Lung (tissue), 12 donors: Measurements from ENCODE around the gene DDB1. TPM values are rescaled to one million over a fixed set of nuclear protein-coding genes. Genes with fewer than 3 reads are reported as not detected.

Source experiments
- ATAC-seq: fragments of 200-7000 bp; cut with Tn5 transposase; one replicate; pipeline ENCODE4 v1.9.1; 2020; ENCODE audit warnings: moderate number of reproducible peaks; ENCODE audit not compliant: insufficient read depth, low FRiP score
- DNase-seq, 3 donors: peaks; one replicate each; pipeline ENCODE4 v3.0.0-alpha.2; 2013 to 2017
- H3K27ac ChIP-seq, 2 donors: one replicate each; pipeline ENCODE4 v1.5.1; 2013; ENCODE audit warnings: mild to moderate bottlenecking in 2 of 2, moderate library complexity in 2 of 2, control low read depth in 1 of 2, inconsistent platforms in 1 of 2, low read depth in 1 of 2, low read length in 1 of 2
- H3K27me3 ChIP-seq, 3 donors: one replicate each; pipeline ENCODE4 v1.5.1; 2013; ENCODE audit warnings: low read length in 2 of 3; ENCODE audit not compliant: control insufficient read depth in 3 of 3, insufficient read depth in 3 of 3
- H3K36me3 ChIP-seq, 4 donors: one replicate each; pipeline ENCODE4 v1.5.1; 2013; ENCODE audit warnings: low read length in 4 of 4, mild to moderate bottlenecking in 1 of 4, moderate library complexity in 1 of 4; ENCODE audit not compliant: control insufficient read depth in 4 of 4, insufficient read depth in 4 of 4
- H3K4me1 ChIP-seq, 5 donors: one replicate each; pipeline ENCODE4 v1.5.1; 2013; ENCODE audit warnings: low read length in 5 of 5, mild to moderate bottlenecking in 2 of 5, moderate library complexity in 1 of 5; ENCODE audit not compliant: control insufficient read depth in 5 of 5, insufficient read depth in 5 of 5
- H3K4me3 ChIP-seq: one replicate; pipeline ENCODE4 v1.5.1; 2013; ENCODE audit warnings: mild to moderate bottlenecking, control low read depth, moderate library complexity
- H3K9ac ChIP-seq, 2 donors: one replicate each; pipeline ENCODE4 v1.5.1; 2013; ENCODE audit warnings: low read length in 2 of 2, control low read depth in 1 of 2; ENCODE audit not compliant: insufficient read depth in 1 of 2
- H3K9me3 ChIP-seq, 4 donors: one replicate each; pipeline ENCODE4 v1.5.1; 2013; ENCODE audit warnings: low read length in 3 of 4, mild to moderate bottlenecking in 1 of 4, moderate library complexity in 1 of 4; ENCODE audit not compliant: control insufficient read depth in 4 of 4, insufficient read depth in 3 of 4
- WGBS, 2 donors: extraction: QIAGEN DNeasy Blood & Tissue Kit; methylation state at CpG; one replicate each; pipeline ENCODE4 v1.1.7; 2013; 5-methylcytosine and 5-hydroxymethylcytosine counted together
- polyA plus RNA-seq, 2 donors: library from polyadenylated mRNA; stranded (reverse); fragments of 200-250 nt; gene quantifications; one replicate each; pipeline ENCODE4 v1.2.1, GENCODE V29; 2013
- total RNA-seq, 2 donors: library from RNA; depleted of rRNA in 1 of 2; stranded (reverse); fragments of >200 nt in 1 of 2; gene quantifications; one replicate each; pipeline ENCODE4 v1.2.1, GENCODE V29; 2014 to 2021
- TF ChIP-seq, protein P1 (sequence below): IDR thresholded peaks from 2 replicates; pipeline ENCODE4 v1.5.1; 2012; ENCODE audit warnings: mild to moderate bottlenecking; ENCODE audit errors: control extremely low read depth, extremely low read depth
- donor health status: control.
- donor health status: control.
- donor health status: Bipolar disorder and iron deficiency.
- donor health status: healthy.
- donor health status: DM: yes; HTN: yes; CAD: no.

Gene DDB1
- total and polyA plus RNA-seq, 4 donors, result 88.5 to 184 (median 121) TPM

DNA sequence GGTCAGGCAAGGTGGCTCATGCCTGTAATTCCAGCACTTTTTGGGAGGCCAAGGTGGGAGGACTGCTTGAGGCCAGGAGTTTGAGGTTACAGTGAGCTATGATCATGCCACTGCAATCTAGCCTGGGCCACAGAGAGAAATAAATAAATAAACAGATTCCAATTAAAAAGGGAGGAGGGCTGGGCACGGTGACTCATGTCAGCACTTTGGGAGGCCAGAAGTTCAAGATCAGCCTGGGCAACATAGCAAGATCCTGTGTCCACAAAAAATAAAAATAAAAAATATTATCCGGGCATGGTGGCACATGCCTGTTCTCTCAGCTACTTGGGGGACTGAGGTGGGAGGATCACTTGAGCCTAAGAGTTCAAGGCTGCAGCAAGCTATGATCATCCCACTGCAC lies 21.3 kb upstream of the DDB1 start:
- no peaks in the 10 kb centered on the region for H3K27me3 ChIP-seq
- H3K9ac ChIP-seq, result no peak overlapping the region
- H3K9me3 ChIP-seq, result no peaks in the 10 kb centered on the region
- TF ChIP-seq, protein P1, sequence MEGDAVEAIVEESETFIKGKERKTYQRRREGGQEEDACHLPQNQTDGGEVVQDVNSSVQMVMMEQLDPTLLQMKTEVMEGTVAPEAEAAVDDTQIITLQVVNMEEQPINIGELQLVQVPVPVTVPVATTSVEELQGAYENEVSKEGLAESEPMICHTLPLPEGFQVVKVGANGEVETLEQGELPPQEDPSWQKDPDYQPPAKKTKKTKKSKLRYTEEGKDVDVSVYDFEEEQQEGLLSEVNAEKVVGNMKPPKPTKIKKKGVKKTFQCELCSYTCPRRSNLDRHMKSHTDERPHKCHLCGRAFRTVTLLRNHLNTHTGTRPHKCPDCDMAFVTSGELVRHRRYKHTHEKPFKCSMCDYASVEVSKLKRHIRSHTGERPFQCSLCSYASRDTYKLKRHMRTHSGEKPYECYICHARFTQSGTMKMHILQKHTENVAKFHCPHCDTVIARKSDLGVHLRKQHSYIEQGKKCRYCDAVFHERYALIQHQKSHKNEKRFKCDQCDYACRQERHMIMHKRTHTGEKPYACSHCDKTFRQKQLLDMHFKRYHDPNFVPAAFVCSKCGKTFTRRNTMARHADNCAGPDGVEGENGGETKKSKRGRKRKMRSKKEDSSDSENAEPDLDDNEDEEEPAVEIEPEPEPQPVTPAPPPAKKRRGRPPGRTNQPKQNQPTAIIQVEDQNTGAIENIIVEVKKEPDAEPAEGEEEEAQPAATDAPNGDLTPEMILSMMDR, result no peak
- ATAC-seq (no peak), DNase-seq (no peak)
- H3K27ac ChIP-seq, result no peak overlapping the region
- 95 to 96% methylated on average over 2 of the region's 2 CpGs for WGBS, 2 donors
- peaks cover 0 to 43% (median 14%) of the 10 kb centered on the region in 4 donors for H3K36me3 ChIP-seq
- H3K4me3 ChIP-seq, result no peak overlapping the region
- no peaks in the 10 kb centered on the region for H3K4me1 ChIP-seq

DNA sequence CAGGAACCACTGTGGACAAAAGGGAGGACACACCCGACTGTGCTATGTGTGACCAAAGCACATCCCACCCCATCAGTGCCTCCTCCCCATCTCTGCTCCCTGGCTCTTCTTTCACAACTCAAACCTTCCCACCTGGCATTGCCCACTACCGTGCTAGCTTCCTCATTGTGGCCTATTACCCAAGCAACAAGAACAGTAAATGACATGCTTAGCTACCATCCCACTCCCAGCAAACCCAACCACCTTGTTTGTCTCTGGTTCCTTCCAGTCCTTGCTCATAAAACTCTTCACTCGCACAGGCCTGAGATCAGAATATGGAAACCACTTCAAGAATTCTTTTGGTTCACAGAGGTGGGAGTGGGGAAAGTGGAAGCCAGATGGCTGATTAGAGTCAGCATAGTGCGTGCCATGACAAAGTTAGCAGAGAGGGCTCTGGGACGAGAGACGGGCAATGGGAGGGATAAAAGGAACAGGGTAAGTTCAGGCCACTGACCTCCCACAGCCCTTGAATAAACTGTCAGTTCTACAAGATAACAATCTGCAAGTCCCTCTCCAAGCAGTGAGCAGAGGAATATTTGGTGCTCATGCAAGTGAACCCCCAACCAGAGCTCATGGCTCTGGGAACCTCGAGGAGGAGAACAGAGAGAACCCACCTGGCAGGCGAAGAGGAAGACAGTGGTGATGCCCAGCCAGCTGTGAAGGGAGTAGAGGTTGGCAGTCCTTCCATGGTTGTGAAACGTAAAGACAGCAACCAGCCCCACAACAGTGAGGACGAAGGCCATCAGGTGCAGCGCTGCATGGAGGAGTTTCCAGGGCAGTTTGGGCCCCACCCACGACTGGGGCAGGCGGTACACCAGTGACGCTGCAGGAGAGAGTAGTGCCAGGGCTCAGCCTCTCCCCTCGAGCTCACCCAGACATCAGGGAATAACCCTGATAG lies 20.5 kb upstream of the DDB1 start:
- WGBS, 2 donors, result 85 to 90% methylated on average over 15 of the region's 15 CpGs
- Histone ChIP-seq H3K36me3 (peaks cover 0 to 49% (median 14%) of the 10 kb centered on the region in 4 donors), H3K4me3 (no peak overlapping the region), H3K27ac (no peak overlapping the region), H3K27me3 (no peaks in the 10 kb centered on the region), H3K9ac (no peak overlapping the region), H3K9me3 (no peaks in the 10 kb centered on the region), H3K4me1 (no peaks in the 10 kb centered on the region)
- TF ChIP-seq, protein P1, result no peak
- ATAC-seq (no peak), DNase-seq (no peak)

DNA sequence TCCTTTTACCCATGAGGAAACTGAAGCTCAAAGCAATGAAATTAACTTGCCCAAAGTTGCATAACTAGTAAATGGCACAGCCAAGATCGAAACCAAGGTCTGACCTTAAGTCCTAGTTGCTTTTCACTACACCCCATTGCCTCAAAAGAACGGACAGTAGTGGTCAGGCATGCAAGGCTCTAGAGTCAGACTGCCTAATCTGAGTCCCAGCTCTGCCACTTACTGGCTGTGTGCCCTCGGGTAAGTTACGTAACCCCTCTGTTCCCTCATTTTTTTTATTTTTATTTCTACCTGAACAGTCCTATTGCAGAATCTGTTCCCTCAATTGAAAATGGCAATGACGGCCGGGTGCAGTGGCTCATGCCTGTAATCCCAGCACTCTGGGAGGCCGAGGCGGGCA lies 19.1 kb upstream of the DDB1 start:
- Histone ChIP-seq H3K27ac (no peak overlapping the region), H3K9ac (no peak overlapping the region), H3K27me3 (no peaks in the 10 kb centered on the region), H3K4me3 (no peak overlapping the region), H3K9me3 (no peaks in the 10 kb centered on the region), H3K36me3 (peaks cover 0 to 51% (median 14%) of the 10 kb centered on the region in 4 donors), H3K4me1 (no peaks in the 10 kb centered on the region)
- ATAC-seq (no peak), DNase-seq (no peak)
- TF ChIP-seq, protein P1, result no peak
- 81 to 83% methylated on average over 8 of the region's 8 CpGs for WGBS, 2 donors
